Activated CD8-positive, alpha-beta memory T cell treated with anti-CD3 and anti-CD28 coated beads for 36 hours (primary cell): ENCODE results near the gene FRMD4A. TPM values are rescaled to one million over a fixed set of nuclear protein-coding genes. Genes with fewer than 3 reads are reported as not detected.
"Not testable (repeated sequence)": the region's sequence is repeated elsewhere in the genome, so short reads cannot be mapped to it uniquely, and the experiment has no call there.

Experiments used
- CTCF ChIA-PET: fragments of 350-600 bp; sonication (Branson Sonifier 250); formaldehyde crosslinking; loops from one replicate; lab custom pipeline; 2021; ENCODE audit warnings: antibody characterized with exemption; lab: Charles Lee
- POLR2A ChIA-PET: fragments of 350-600 bp; sonication (Branson Sonifier 250); formaldehyde crosslinking; loops from one replicate; lab custom pipeline; 2021; ENCODE audit warnings: antibody characterized with exemption; lab: Charles Lee
- total RNA-seq, 2 experiments: library from RNA; stranded (reverse); gene quantifications; one replicate each; pipeline ENCODE4 v1.2.3, GENCODE V29; 2021

FRMD4A gene
- total RNA-seq, 2 experiments from 2014 or later = 4.7 to 5.2 TPM

DNA sequence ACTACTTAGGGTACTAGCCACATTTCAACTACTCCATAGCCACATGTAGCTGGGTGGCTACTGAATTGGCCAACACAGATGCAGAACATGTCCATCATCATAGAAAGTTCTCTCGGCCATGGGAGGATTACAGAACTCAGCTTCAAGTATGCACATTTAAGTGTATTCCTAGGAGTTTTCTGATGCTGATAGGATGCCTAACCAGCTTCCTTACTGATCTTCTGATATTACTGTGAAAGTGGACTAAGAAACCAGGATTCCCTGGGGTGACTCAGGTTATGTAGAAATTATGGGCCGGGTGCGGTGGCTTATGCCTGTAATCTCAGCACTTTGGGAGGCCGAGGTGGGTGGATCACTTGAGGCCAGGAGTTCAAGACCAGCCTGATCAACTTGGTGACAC lies 125.5 kb downstream of the FRMD4A start:
- ChIA-PET POLR2A (no interaction called here), CTCF (interaction anchor here (0.7 kb wide), 1 partner anchor 66 kb away, joined by 3 read pairs; no protein-coding TSS in a partner anchor)

DNA sequence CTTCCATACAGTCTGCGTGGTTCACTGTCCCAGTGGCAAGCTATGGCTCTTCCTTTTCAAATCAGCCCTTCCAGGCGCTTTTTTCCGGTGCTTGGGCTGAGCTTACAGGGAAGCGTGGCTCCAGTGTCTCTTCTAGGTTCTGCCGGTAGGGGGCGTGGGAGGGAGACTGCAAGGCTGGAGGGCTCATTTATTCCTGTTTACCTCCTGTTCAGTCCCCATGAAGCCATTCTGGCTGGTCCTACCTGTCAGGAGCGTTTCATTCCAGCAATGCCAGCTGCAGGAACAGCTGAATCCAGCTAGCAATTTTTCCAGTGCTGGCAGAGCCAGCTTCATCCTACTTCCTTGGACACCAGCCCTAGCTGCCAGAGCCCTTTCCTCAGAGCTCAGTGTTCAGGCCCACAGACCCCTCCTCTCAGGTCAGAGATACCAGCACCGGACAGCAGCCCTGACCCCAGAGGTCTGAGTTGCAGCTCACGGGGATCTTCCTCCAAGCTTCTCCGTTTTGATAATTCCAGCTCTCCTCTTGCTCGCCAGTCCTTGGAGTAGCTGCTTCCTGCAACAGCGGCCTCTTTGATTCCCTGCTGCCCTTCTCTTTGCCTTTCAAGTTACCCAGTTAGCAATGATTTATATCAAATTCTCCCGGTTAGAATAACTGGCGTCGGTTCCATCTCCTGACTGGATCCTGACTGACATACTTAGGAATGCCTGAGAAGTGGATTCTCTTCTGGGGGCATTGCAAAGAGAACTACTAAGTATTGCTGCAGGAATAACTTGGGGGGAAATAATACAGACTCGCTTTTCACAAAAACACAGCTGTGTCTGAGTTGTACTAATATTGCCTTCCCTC lies 129.8 kb downstream of the FRMD4A start:
- ChIA-PET CTCF (no interaction called here), POLR2A (no interaction called here)

DNA sequence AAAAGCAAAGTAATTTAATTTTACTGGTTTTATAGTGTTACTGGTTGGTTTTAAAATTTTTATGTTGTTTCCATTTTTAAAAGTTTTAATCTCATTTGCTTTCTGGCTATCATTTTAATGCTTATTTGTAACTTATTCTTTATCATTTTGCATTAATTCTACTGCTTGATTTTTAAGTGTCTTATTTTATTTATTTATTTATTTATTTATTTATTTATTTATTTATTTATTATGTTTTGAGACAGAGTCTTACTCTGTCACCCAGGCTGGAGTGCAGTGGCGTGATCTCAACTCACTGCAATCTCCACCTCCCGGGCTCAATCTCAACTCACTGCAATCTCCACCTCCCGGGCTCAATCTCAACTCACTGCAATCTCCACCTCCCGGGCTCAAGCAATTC lies 131.6 kb downstream of the FRMD4A start:
- CTCF ChIA-PET, POLR2A ChIA-PET: not testable (repeated sequence)

DNA sequence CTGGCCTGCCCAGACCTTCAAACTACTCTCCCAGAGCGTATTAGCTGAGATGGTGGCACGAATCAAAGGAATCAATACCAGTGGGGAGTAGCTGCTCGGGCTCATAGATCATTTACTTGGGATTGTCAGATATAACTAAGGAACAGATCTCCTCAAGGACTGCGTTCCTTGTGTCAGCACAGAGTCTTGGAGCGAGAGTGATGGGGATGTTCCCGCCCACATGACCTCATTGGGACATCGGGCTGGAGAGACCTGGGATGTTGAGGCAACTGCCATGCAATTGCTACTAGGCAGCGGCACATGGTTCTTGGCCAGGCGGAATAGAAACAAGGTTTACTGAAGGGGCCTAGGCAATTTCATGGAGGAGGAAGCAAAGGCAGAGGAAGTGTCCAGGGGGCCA lies 132.6 kb downstream of the FRMD4A start:
- ChIA-PET CTCF (no interaction called here), POLR2A (no interaction called here)

DNA sequence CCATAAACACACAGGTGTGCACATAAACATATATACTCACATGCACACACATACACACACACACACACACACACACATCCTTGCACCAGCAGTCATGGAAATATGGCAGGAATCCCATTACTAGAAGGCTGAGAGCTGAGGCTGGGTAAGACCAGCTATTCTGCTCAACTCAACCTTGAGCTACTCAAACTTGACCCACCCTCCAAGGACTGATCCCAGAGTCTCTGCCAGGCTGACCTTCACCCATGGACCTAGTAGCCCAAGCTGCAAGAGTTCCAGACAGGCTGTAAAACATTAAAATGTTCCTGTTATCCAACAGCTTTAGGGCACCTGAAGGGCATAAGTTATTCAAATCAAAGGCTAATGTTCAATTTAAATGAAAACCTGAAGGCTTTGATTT lies 134.6 kb downstream of the FRMD4A start:
- POLR2A ChIA-PET = no interaction called here
- CTCF ChIA-PET = interaction anchor here (1.2 kb wide), 1 partner anchor 413 kb away, joined by 3 read pairs; no protein-coding TSS in a partner anchor

DNA sequence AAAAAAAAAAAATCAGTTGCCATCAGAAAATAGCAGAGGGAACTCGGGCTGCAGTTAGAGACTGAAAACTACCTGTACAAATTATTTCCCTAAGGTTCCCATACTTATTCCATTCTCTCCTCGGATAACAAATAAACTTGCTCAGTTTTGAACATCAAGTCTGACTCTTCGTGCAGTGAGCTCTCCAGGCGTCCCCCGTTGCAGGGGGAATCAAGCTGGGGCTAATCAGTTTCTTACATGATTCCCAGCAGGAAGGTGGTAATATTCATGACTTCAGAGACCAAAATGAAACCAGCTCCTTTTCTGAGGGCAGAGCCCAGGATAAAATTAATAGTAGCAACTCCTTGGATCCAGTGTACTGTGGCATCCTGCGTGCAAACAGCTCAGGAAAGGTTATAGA lies 135.3 kb downstream of the FRMD4A start:
- POLR2A ChIA-PET = interaction anchor here (0.7 kb wide), 1 partner anchor 648 kb away, joined by 4 read pairs; no protein-coding TSS in a partner anchor

DNA sequence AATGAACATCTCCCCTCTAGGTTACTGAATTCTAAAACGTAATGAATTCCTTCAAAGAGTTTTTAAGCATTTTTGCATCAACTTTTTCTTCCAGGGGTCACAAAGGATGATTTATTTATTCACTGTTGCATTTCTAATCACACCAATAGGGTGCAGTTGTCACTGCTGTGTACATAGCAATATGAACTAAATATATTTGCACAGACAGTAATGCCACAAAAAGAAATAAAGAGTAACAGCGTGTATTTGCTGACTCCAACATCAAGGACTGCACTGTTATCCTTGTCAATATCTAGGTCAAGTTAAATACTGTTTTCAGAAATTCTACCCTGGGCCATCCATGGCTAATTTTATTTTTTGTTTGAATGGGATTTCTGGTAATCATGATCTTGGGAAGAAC lies 138.0 kb downstream of the FRMD4A start:
- POLR2A ChIA-PET = no interaction called here

More for the DNA sequence above, 135.3 kb downstream of the FRMD4A start:
- CTCF ChIA-PET = no interaction called here

DNA sequence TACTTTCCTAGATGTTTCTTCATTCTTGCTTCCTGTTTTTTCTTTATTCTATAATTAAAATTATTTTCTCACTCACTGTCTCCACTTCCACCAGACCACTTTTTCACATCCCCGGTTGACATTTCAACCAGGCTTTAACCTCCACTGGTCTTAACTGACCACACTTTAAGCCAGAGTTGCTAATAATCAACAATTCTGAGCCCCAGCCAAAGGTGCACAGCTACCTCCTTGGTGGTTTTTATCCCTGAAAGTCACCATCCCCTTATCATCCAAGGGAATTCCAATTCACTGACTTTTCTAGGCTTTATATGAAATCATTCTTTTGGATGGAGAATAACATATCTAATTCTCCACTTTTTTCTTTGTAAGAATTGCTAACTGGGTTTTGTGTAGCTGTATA lies 138.9 kb downstream of the FRMD4A start:
- ChIA-PET POLR2A (no interaction called here), CTCF (no interaction called here)

More for the DNA sequence above, 138.0 kb downstream of the FRMD4A start:
- CTCF ChIA-PET = no interaction called here

DNA sequence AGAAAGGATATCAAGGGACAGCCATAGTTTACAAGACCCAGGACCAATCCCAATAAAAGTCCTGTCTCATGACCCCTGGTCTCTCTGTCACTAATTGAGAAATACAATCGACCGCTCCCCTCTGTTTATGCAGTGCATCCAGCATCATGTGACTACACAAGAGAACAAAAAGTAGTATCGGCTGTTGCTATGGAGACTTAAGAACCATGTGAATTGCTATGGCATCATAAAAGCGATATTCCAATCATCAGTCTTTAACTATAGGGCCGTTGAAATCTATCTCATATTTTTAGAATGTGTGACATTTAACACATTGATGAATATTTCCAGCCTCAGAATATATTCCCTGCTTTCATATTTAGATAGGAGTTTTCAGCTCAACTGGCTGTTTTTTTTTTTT lies 139.3 kb downstream of the FRMD4A start:
- CTCF ChIA-PET = no interaction called here

DNA sequence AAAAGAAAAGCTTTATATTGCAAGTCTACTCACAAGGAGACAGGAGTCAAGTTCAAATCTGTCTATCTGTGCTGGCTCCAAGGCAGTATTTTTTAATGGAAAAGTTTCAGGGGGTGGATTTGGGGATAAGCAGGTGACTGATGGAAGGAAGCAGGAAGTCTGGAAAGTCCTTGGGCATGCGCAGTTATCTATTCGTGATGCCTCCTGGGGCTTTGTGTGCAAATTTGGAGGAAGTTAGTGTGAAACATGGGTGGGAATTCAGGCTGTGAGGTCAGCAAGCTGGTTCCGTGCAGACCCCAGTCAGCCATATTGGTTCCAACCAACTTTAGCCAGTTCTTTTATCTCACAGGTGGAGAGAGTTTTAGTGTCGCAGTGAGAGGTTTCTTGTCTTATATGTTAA lies 140.0 kb downstream of the FRMD4A start:
- ChIA-PET POLR2A (no interaction called here), CTCF (no interaction called here)

More for the DNA sequence above, 139.3 kb downstream of the FRMD4A start:
- POLR2A ChIA-PET = no interaction called here

DNA sequence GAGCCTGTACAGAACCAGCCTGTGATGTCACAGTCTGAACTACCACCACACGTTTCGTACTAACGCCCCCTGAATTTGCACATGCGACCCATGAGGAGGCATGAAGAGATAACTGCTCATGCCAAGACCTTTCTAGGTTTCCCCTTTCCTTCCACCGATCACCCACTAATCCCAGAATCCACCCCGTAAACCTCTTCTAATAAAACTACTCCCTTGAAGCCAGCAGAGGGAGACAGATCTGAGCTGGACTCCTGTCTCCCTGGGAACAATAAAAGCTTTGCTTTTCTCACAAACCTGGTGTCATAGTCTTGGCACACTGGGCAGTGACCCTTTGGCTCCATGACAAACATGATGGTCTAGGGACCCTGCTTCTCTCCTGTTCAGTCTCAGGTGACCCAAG lies 144.5 kb downstream of the FRMD4A start:
- ChIA-PET CTCF (interaction anchor here (1.0 to 1.1 kb wide), 2 partner anchors 11 to 370 kb away, joined by 3 read pairs; no protein-coding TSS in a partner anchor), POLR2A (interaction anchor here (0.5 to 1.7 kb wide), 3 partner anchors 12 to 651 kb away, joined by 3 to 5 read pairs (median 4); no protein-coding TSS in a partner anchor)

DNA sequence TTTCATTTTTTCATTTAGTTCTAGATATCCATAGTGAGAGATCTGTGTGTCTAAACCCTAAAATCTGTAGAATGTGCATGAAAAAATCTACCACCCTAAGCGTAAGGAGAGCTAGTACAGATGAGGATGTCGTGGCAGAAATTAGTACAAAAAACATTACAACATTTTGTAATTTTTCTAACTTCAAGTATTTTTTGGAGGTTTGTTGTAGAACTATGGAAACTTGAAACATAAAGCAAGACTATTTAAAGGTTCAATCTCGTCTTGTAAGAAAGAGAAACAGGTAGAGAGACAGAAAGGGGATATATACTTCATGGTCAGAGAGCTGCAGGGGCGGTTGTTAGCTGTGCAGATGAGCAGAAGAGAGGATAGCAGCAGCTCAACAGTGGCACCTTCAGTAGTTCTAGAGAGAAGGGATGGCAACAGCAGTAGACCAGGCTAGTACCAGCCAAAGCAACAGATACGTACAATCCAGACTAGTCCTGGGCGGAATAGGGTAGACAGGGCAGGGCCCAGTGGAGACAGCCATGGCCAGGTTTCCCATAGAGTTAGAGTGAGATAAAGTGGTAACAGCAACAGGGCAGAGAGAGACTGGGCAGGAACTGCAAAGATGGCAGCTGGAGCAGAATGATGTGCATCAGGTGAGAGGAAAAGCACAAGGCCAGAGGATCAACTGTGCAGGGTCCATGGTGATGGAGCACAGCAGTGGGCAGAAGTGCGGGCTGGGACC lies 145.2 kb downstream of the FRMD4A start:
- ChIA-PET CTCF (interaction anchor here (0.6 to 2.6 kb wide), 4 partner anchors 11 to 636 kb away, joined by 3 to 8 read pairs (median 4); no protein-coding TSS in a partner anchor), POLR2A (interaction anchor here (0.5 to 1.7 kb wide), 10 partner anchors 11 to 768 kb away, joined by 3 to 7 read pairs (median 4); partner anchors contain the start of gene DCLRE1C)

DNA sequence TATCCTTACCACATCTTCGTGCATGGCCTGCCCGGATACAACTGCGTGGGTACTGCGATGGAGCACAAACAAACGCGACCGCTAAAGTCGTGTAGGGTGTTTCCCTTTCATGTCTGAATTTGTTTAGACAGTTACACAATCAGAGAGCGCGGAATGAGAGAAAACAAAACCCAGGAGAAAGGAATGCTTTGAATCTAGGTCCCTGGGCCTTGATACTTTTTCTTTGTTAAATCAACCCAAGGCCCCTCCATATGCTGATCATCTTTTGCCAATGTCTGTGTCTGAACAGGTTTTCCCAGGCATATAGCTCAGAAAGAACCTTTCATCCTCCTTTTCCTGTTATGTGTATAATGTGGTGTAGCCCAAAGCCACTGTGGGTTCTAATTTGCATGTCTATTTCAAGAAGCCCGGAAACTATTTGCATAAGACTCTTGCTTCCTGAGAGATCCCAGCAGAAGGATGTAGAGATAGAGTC lies 145.8 kb downstream of the FRMD4A start:
- ChIA-PET CTCF (interaction anchor here (1.1 to 2.6 kb wide), 2 partner anchors 12 to 368 kb away, joined by 3 to 8 read pairs; no protein-coding TSS in a partner anchor), POLR2A (interaction anchor here (0.5 to 1.7 kb wide), 7 partner anchors 11 to 769 kb away, joined by 3 to 7 read pairs (median 5); partner anchors contain the start of gene DCLRE1C)

DNA sequence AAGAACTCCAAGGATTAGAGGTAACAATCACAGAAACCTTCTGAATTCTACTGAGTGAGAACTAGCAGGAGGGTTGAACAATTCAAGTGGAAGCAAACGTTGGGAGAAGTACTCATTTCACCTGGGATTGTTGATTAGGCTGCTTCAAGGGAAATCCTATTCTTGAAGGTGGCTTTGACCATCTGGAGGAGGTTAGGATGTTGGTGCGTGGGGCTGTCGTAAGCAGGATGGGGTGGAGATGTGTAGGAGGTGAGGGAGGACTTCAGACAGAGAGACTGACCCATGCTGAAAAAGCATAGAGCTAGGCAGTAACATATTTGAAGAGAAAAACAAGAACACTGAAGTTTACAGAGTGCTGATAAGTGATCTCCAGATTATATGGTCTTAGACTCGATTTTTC lies 147.9 kb downstream of the FRMD4A start:
- CTCF ChIA-PET = no interaction called here

DNA sequence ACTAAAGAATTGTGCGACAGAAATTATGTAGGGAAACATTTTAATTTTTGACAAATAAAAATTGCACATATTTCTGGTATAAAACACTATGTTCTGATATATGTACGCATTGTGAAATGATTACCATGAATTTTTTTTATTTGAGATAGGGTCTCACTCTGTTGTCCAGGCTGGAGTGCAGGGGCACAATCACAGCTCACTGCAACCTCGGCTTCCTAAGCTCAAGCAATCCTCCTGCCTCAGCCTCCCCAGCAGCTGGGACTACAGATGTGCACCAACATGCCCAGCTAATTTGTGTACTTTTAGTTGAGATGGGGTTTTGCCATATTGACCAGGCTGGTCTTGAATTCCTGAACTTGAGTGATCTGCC lies 149.2 kb downstream of the FRMD4A start:
- ChIA-PET POLR2A (no interaction called here), CTCF (no interaction called here)

More for the DNA sequence above, 147.9 kb downstream of the FRMD4A start:
- POLR2A ChIA-PET = no interaction called here

DNA sequence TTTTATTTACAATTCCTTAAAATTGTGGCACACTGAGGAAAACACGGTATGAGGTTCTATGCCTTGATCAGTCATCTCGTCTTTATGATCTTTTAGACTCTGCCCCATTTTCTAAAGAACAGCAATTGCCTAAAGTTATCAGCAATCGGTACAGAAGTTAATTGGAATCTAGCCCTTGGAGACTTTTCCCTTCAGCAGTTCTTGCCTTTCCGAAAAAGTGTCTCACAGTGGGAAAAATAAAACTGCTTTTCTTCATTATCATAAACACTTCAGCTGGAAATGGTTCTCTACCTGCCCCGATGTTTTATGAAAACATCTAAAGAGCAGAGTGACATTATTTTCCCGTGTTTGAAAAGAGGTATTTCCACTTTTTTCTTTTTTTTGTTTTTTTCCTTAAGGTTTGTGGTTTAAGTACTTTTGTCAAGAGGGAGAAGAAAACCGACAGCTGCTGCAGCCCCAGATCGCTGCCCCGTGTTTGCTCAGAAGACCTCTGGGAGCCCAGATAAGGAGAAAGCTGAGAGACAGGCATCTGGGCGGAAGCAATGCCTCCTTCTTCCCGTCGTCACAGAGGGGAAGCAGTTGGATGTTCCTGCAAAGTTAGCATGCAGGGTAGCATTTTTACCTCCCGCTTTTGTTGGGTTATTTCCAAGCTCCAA lies 149.7 kb downstream of the FRMD4A start:
- ChIA-PET POLR2A (no interaction called here), CTCF (no interaction called here)

DNA sequence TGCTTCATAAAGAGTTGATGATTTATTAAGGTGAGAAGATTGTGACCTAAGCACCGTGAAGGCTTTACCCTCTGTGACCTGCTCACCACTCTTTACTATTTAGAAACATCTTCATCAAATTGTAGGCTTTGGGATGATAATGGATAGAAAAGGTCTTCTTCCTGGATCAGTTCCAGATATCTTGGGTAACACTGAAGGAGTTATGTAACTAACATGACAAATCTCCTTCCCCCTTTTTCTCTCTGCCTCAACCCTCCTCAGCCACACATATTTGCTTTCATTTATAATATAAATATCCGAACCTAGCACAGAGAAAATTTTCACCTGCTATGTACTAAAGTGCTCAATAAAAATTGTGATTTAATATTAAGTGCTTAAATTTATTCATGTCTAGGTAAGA lies 151.5 kb downstream of the FRMD4A start:
- POLR2A ChIA-PET = no interaction called here
- CTCF ChIA-PET = no interaction called here

DNA sequence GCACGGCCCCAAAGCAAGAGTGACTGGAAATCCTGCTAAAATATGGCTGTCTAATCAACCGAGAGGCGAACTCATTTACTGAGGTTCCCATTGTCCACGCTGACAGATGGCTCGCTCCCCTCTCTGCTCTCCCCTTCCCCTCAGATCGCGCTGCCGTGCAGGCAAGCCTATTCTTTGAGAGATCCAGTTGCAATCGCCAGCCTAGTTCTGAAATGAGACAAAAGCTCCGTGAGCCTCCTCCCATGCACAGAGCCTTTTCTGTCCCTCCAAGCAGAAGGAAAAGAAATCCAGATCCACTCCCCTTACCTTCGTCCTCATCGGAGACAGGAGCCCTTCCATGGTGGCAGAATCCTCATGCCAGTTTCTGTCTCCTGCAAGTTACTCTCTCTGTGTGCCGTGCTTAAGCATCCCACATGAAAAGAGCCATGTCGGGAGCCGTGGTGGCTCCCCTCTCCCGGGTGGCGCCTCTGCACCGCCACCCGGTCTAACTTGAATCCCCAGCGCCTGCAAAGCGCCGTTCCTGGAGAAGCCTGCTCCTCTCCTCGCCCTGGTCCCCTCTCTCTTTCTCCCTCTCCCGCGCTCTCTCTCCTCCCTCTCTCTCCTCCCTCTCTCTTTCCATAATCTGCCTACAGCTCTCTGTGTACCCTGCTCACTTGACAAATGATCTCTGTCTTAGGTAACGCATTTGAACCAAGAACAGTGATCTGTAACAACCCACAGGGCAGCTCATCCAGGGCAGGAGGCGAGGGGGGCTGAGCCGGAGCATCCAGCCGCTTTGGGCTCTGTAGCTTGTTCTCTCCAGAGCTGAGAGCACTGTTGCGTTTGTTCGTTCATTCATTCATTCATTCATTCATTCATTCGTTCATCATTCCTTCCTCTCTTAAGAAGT lies 156.8 kb downstream of the FRMD4A start:
- POLR2A ChIA-PET = interaction anchor here (0.7 kb wide), 1 partner anchor 12 kb away, joined by 5 read pairs; no protein-coding TSS in a partner anchor
- CTCF ChIA-PET = no interaction called here
